ENCODE results near the gene TSPAN17.
A peak's percentile ranks its signal among the peaks of the same experiment; 100 is the strongest.

TSPAN17 gene

DNA sequence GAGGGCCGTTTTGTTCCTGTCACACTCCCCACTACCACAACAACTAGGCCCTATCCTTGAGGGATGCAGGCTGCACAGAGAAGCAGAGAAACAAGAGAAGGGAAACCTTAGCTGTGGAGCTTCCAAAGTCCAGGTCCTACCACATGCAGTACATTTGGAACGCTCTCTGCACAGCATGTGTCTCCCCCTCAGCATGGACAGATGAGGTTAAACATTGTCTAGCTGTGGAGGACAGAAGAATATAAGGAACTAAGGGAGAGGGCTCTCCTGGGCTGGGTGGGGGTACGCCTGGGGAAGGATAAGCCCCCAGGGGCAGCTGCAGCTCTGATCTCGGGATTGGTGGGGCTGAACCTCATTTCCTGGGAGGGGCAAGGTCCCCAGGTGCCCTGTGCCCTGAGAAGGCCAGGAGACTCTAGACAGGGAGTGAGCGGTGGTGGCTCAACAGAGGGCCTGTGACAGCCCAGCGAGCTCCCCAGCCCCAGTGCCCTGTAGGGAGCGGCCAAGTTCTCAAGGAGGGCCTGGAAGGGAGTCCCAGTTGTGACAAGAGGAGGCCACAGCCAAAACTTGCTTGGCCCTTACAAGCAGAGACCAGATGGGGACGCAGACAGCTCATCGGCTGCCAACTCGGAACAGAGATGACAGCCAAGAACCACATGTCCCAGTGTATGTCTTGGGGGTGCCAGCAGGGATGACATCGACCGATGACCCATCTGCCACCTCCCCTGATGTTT is 30.1 kb downstream of the TSPAN17 start:
- H3K36me3 ChIP-seq (ENCODE audit: control insufficient read depth, insufficient read depth, low read length) = no peaks in the 10 kb centered on the region
- WGBS (ENCODE audit: extremely low coverage, insufficient coverage, low lambda C conversion rate) = no CpG with 5 or more reads among the region's 12 CpGs
- H3K4me2 ChIP-seq (ENCODE audit: low read length) = no peak overlapping the region
- H3K9ac ChIP-seq (ENCODE audit: low read length) = no peak overlapping the region
- no peak overlapping the region for H4K5ac ChIP-seq (ENCODE audit: low read length)
- H3K79me1 ChIP-seq (ENCODE audit: low read length) = no peaks in the 10 kb centered on the region
- no peak overlapping the region for H2BK5ac ChIP-seq (ENCODE audit: low read length)
- no peak for DNase-seq
- no peak overlapping the region for H3K18ac ChIP-seq (ENCODE audit: low read length)
- H2AK5ac ChIP-seq (ENCODE audit: low read length) = no peak overlapping the region
- H3K79me2 ChIP-seq (ENCODE audit: control insufficient read depth, insufficient read depth, low read length) = no peaks in the 10 kb centered on the region
- H2BK15ac ChIP-seq (replicated peaks; ENCODE audit: low read depth) = no peak overlapping the region
- no peak overlapping the region for H3K56ac ChIP-seq (ENCODE audit: low read length)
- H3K23ac ChIP-seq (ENCODE audit: low read length) = no peak overlapping the region
- H2BK120ac ChIP-seq (ENCODE audit: low read depth, low read length) = no peak overlapping the region
- H3K4ac ChIP-seq (ENCODE audit: low read depth, low read length) = no peak overlapping the region
- no peak overlapping the region for H3K27ac ChIP-seq (ENCODE audit: low read depth, low read length)
- no peak overlapping the region for H4K8ac ChIP-seq (ENCODE audit: low read depth, low read length)
- peaks cover 5% of the 10 kb centered on the region for H3K4me1 ChIP-seq (ENCODE audit: control insufficient read depth, low read depth, low read length)
- H3K27me3 ChIP-seq (ENCODE audit: insufficient read depth, low read length, poor library complexity) = no peaks in the 10 kb centered on the region
- H3K4me3 ChIP-seq (ENCODE audit: low read length) = no peak overlapping the region

DNA sequence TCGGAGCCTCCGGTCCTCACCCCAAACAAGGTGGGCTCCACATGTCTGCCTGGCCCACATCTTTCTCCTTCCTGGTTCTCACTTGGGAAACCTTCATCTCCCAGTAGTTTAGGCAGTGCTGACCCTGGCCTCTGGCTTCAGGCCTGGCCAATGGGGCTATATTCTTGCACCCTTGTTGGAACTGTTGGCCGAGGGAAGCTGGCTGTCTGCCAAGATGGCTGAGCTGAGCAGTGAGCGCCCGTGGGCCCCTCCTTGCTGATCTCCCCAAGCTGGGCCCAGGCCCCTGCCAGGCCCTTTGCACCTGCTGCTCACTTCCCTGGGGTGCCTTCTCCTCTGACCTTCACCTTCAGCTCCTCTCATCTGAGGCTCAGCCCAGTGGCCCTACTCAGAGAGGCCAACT is 31.3 kb downstream of the TSPAN17 start:
- no CpG with 5 or more reads among the region's 5 CpGs for WGBS (ENCODE audit: extremely low coverage, insufficient coverage, low lambda C conversion rate)
- no peaks in the 10 kb centered on the region for H3K79me1 ChIP-seq (ENCODE audit: low read length)
- H2BK120ac ChIP-seq (ENCODE audit: low read depth, low read length) = no peak overlapping the region
- H3K18ac ChIP-seq (ENCODE audit: low read length) = no peak overlapping the region
- H4K8ac ChIP-seq (ENCODE audit: low read depth, low read length) = no peak overlapping the region
- H3K79me2 ChIP-seq (ENCODE audit: control insufficient read depth, insufficient read depth, low read length) = no peaks in the 10 kb centered on the region
- H3K4me1 ChIP-seq (ENCODE audit: control insufficient read depth, low read depth, low read length) = peaks cover 5% of the 10 kb centered on the region
- H3K23ac ChIP-seq (ENCODE audit: low read length) = no peak overlapping the region
- H2BK5ac ChIP-seq (ENCODE audit: low read length) = no peak overlapping the region
- no peak for DNase-seq
- no peak overlapping the region for H4K5ac ChIP-seq (ENCODE audit: low read length)
- H3K36me3 ChIP-seq (ENCODE audit: control insufficient read depth, insufficient read depth, low read length) = no peaks in the 10 kb centered on the region
- H3K27me3 ChIP-seq (ENCODE audit: insufficient read depth, low read length, poor library complexity) = no peaks in the 10 kb centered on the region
- no peak overlapping the region for H3K27ac ChIP-seq (ENCODE audit: low read depth, low read length)
- H2AK5ac ChIP-seq (ENCODE audit: low read length) = no peak overlapping the region
- H3K56ac ChIP-seq (ENCODE audit: low read length) = no peak overlapping the region
- H3K9ac ChIP-seq (ENCODE audit: low read length) = no peak overlapping the region
- no peak overlapping the region for H3K4ac ChIP-seq (ENCODE audit: low read depth, low read length)
- no peak overlapping the region for H3K4me3 ChIP-seq (ENCODE audit: low read length)
- no peak overlapping the region for H2BK15ac ChIP-seq (replicated peaks; ENCODE audit: low read depth)
- H3K4me2 ChIP-seq (ENCODE audit: low read length) = no peak overlapping the region

DNA sequence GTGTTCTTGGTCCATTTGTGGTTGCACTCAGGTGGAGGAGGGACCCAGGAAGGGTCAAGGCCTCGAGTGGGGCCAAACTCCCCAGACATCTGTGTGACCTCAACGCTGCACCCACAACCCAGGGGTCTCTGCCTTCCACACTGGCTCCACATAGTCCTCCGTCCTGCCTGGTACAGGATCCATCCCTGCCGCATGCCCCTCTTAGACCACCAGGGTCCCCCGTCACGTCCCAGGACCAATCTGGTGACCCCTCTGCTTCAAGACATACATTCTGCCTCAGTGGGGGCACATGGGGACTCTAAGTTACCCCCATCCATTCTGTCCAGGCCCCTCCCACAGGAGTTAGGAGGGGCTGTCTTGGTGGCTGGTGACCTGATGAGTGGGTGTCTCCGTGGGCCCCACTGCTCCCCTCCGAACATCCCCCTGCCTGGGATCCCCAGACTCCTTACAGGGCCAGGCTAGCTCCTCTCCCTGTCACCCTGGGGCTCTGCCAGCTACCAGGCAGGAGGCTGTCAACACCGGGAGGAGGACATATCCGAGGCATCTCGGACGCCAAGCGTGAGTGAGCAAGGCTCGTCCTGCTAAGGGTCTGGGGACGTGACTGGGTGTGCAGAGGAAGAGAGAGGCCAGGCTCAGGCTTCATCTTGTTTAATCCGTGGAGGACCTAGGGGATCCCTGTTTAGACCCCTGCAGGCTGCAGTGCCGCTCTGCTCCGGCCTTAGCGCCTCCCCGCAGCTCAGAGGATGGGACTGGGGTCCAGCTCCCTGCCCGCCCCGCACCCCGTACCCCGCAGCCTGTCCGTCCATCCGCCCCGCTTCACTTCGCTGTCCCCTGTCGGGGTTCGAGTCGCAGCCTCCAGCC is 32.3 kb downstream of the TSPAN17 start:
- no peaks in the 10 kb centered on the region for H3K27me3 ChIP-seq (ENCODE audit: insufficient read depth, low read length, poor library complexity)
- no peak overlapping the region for H2AK5ac ChIP-seq (ENCODE audit: low read length)
- H2BK5ac ChIP-seq (ENCODE audit: low read length) = no peak overlapping the region

DNA sequence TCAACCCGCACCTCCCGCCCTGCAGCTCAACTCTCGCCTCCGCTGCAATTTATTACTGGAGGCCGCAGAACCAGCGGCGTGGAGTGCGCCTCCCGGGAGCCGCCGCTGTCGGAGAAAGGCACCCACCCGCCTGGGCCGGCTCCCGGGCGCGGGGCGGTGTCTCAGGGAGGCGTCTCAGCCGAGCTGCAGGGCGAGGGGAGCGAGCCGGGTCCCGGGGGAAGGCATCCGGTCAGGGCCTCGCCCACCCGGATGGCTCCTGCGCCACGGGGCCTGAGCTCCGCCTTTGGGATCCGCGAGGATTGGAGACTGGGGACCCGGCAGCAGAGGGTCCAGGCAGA is 32.9 kb downstream of the TSPAN17 start:
- Histone ChIP-seq H3K18ac (ENCODE audit: low read length) (peak overlapping the region; percentile 45), H3K27me3 (ENCODE audit: insufficient read depth, low read length, poor library complexity) (no peaks in the 10 kb centered on the region), H2BK15ac (replicated peaks; ENCODE audit: low read depth) (no peak overlapping the region), H3K79me1 (ENCODE audit: low read length) (no peaks in the 10 kb centered on the region), H3K79me2 (ENCODE audit: control insufficient read depth, insufficient read depth, low read length) (no peaks in the 10 kb centered on the region), H4K5ac (ENCODE audit: low read length) (no peak overlapping the region), H2BK5ac (ENCODE audit: low read length) (no peak overlapping the region), H2AK5ac (ENCODE audit: low read length) (no peak overlapping the region), H3K9ac (ENCODE audit: low read length) (peak overlapping the region; percentile 58), H3K56ac (ENCODE audit: low read length) (peak overlapping the region; percentile 75), H2BK120ac (ENCODE audit: low read depth, low read length) (no peak overlapping the region), H3K27ac (ENCODE audit: low read depth, low read length) (no peak overlapping the region), H3K4me1 (ENCODE audit: control insufficient read depth, low read depth, low read length) (peaks cover 8% of the 10 kb centered on the region), H4K8ac (ENCODE audit: low read depth, low read length) (no peak overlapping the region), H3K36me3 (ENCODE audit: control insufficient read depth, insufficient read depth, low read length) (no peaks in the 10 kb centered on the region), H3K4ac (ENCODE audit: low read depth, low read length) (no peak overlapping the region), H3K4me2 (ENCODE audit: low read length) (peak overlapping the region; percentile 23), H3K4me3 (ENCODE audit: low read length) (no peak overlapping the region), H3K23ac (ENCODE audit: low read length) (no peak overlapping the region)
- no CpG with 5 or more reads among the region's 33 CpGs for WGBS (ENCODE audit: extremely low coverage, insufficient coverage, low lambda C conversion rate)
- DNase-seq = no peak

More for the DNA sequence above, 32.3 kb downstream of the TSPAN17 start:
- no peak overlapping the region for H4K8ac ChIP-seq (ENCODE audit: low read depth, low read length)
- H3K79me1 ChIP-seq (ENCODE audit: low read length) = no peaks in the 10 kb centered on the region
- no peak overlapping the region for H4K5ac ChIP-seq (ENCODE audit: low read length)
- H3K9ac ChIP-seq (ENCODE audit: low read length) = peak overlapping the region; percentile 58
- H3K23ac ChIP-seq (ENCODE audit: low read length) = no peak overlapping the region
- DNase-seq = no peak
- peaks cover 8% of the 10 kb centered on the region for H3K4me1 ChIP-seq (ENCODE audit: control insufficient read depth, low read depth, low read length)
- no peak overlapping the region for H2BK15ac ChIP-seq (replicated peaks; ENCODE audit: low read depth)
- H3K18ac ChIP-seq (ENCODE audit: low read length) = peak overlapping the region; percentile 45
- no peak overlapping the region for H3K4ac ChIP-seq (ENCODE audit: low read depth, low read length)
- no peak overlapping the region for H2BK120ac ChIP-seq (ENCODE audit: low read depth, low read length)
- peak overlapping the region; percentile 75 for H3K56ac ChIP-seq (ENCODE audit: low read length)
- H3K79me2 ChIP-seq (ENCODE audit: control insufficient read depth, insufficient read depth, low read length) = no peaks in the 10 kb centered on the region
- H3K27ac ChIP-seq (ENCODE audit: low read depth, low read length) = no peak overlapping the region
- no peaks in the 10 kb centered on the region for H3K36me3 ChIP-seq (ENCODE audit: control insufficient read depth, insufficient read depth, low read length)
- WGBS (ENCODE audit: extremely low coverage, insufficient coverage, low lambda C conversion rate) = no CpG with 5 or more reads among the region's 31 CpGs
- H3K4me2 ChIP-seq (ENCODE audit: low read length) = peak overlapping the region; percentile 23
- no peak overlapping the region for H3K4me3 ChIP-seq (ENCODE audit: low read length)

DNA sequence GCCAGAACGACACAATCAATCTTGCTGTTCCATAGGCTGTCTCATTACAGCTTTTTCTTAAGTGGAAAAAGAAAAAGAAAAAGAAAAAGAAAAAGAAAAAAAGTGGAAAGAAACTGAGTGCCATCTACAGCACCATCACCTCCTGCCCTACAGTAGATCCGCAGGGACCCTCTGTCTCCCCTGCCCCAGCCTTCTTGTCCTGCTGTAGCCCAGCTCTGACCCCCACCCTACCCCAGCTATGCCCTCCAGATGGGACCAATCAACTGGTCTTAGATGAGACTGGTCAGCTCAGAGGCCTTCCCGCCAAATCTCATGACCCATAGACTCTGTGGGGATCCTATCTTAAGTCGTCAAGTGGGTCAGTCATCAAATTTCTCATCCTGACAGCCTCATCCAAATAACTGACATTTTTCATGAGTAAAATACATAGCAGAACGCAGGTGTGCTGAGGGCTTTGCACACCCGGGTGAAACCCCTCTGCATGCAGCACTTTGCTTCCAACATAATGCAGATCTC is 34.8 kb downstream of the TSPAN17 start:
- no peak overlapping the region for H2BK5ac ChIP-seq (ENCODE audit: low read length)
- H3K56ac ChIP-seq (ENCODE audit: low read length) = no peak overlapping the region
- no peak overlapping the region for H4K5ac ChIP-seq (ENCODE audit: low read length)
- no peak overlapping the region for H3K4me3 ChIP-seq (ENCODE audit: low read length)
- no peak overlapping the region for H3K18ac ChIP-seq (ENCODE audit: low read length)
- H3K79me2 ChIP-seq (ENCODE audit: control insufficient read depth, insufficient read depth, low read length) = no peaks in the 10 kb centered on the region
- no peak overlapping the region for H2AK5ac ChIP-seq (ENCODE audit: low read length)
- no peak overlapping the region for H3K23ac ChIP-seq (ENCODE audit: low read length)
- H3K9ac ChIP-seq (ENCODE audit: low read length) = no peak overlapping the region
- H3K4me1 ChIP-seq (ENCODE audit: control insufficient read depth, low read depth, low read length) = peaks cover 3% of the 10 kb centered on the region
- H3K27ac ChIP-seq (ENCODE audit: low read depth, low read length) = no peak overlapping the region
- H3K4ac ChIP-seq (ENCODE audit: low read depth, low read length) = no peak overlapping the region
- H3K27me3 ChIP-seq (ENCODE audit: insufficient read depth, low read length, poor library complexity) = no peaks in the 10 kb centered on the region
- WGBS (ENCODE audit: extremely low coverage, insufficient coverage, low lambda C conversion rate) = no CpG with 5 or more reads among the region's 6 CpGs
- no peak overlapping the region for H3K4me2 ChIP-seq (ENCODE audit: low read length)
- H2BK15ac ChIP-seq (replicated peaks; ENCODE audit: low read depth) = no peak overlapping the region
- no peak for DNase-seq
- H4K8ac ChIP-seq (ENCODE audit: low read depth, low read length) = no peak overlapping the region
- H2BK120ac ChIP-seq (ENCODE audit: low read depth, low read length) = no peak overlapping the region
- H3K79me1 ChIP-seq (ENCODE audit: low read length) = no peaks in the 10 kb centered on the region
- no peaks in the 10 kb centered on the region for H3K36me3 ChIP-seq (ENCODE audit: control insufficient read depth, insufficient read depth, low read length)

Measured in mesendoderm (in vitro differentiated cells).